ENCODE results near the gene TRUB2.

DNA sequence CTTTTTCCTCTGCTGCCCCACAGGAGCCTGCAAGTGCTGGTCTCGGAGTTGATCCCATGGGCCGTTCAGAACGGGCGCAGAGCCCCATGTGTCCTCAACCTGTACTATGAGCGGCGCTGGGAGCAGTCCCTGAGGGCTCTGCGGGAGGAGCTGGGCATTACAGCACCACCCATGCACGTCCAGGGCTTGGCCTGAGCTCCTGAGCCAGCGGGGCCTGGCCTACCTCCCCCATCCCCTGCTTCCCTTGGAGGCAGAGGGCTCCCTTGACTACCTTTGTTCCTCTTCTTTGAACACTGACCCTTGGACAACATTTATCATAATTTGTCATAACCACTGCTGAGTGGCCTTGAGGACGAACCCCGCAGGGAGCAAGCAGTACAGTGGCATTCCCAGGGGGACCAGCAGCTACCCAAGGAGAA lies 11.2 kb upstream of the TRUB2 start:
- no peak for TF ChIP-seq POLR2A (IDR thresholded peaks at IDR 0.05; ENCODE audit: low read depth, low read length)
- TF ChIP-seq TAF1 (IDR thresholded peaks at IDR 0.05; ENCODE audit: low read depth, low read length): no peak
- TF ChIP-seq SPI1 (IDR thresholded peaks at IDR 0.05; ENCODE audit: low read depth, low read length): no peak

Data from GM12891 (cell line).